HepG2 (cell line): ENCODE data around the gene AGAP1. TPM values are rescaled to one million over a fixed set of nuclear protein-coding genes. Genes with fewer than 3 reads are reported as not detected.

ENCODE experiments used
- ATAC-seq: fragments of 200-7000 bp; cut with Tn5 transposase; 3 replicates; pipeline ENCODE4 v1.9.1; 2020; ENCODE audit warnings: mild to moderate bottlenecking, moderate library complexity
- BruUV-seq: library from RNA; stranded (reverse); fragments of 400-500 nt; replicated peaks from 2 replicates; lab custom pipeline; 2021; lab: Mats Ljungman, UMichigan
- CTCF ChIA-PET: fragments of 300-600 bp; formaldehyde crosslinking; extraction: SDS; loops from one replicate; lab custom pipeline; 2021; ENCODE audit warnings: low total read pairs, inconsistent platforms, low intra/inter-chr PET ratio; lab: Yijun Ruan, JAX
- POLR2A ChIA-PET: fragments of 350-600 bp; sonication (Branson Sonifier 250); formaldehyde crosslinking; loops from one replicate; lab custom pipeline; 2020; ENCODE audit warnings: antibody characterized with exemption, inconsistent platforms; lab: Yijun Ruan, JAX
- DNase-seq: peaks from one replicate; pipeline ENCODE4 v3.0.0-alpha.2; 2015; ENCODE audit warnings: low spot score
- FAIRE-seq: peaks from 3 replicates; lab custom pipeline; 2011; peaks lifted over from hg19 to GRCh38; lab: Jason Lieb, UNC
- H2AFZ ChIP-seq: one replicate; pipeline ENCODE4 v1.6.1; 2011; ENCODE audit warnings: low read length, inconsistent platforms
- H3K27ac ChIP-seq: fragments of 300-600 bp; 3 replicates; pipeline ENCODE4 v1.8.0; 2011; ENCODE audit warnings: mixed run types, mild to moderate bottlenecking, mixed read lengths, low read length, inconsistent platforms; ENCODE audit not compliant: insufficient read depth; ENCODE audit errors: extremely low read length
- H3K27me3 ChIP-seq, 2 experiments: fragments of 200-600 bp in 1 of 2; 2 replicates in 1 of 2; 3 replicates in 1 of 2; pipeline versions ENCODE4 v1.6.0 to v1.8.0; 2011; ENCODE audit warnings: low read length in 2 of 2, mild to moderate bottlenecking in 2 of 2, moderate library complexity in 2 of 2, inconsistent platforms in 1 of 2; ENCODE audit not compliant: insufficient read depth in 2 of 2, control insufficient read depth in 1 of 2
- H3K36me3 ChIP-seq, 2 experiments: fragments of 200-600 bp in 1 of 2; replicated peaks in 1 of 2; 2 replicates in 1 of 2; 3 replicates in 1 of 2; pipeline versions ENCODE4 v1.5.1 to v1.8.0; 2011; ENCODE audit warnings: low read length in 2 of 2, inconsistent platforms in 1 of 2; ENCODE audit not compliant: insufficient read depth in 2 of 2, control insufficient read depth in 1 of 2
- H3K4me1 ChIP-seq: 2 replicates; pipeline ENCODE4 v1.5.1; 2012; ENCODE audit warnings: low read length, inconsistent platforms; ENCODE audit not compliant: insufficient read depth
- H3K4me2 ChIP-seq: 2 replicates; pipeline ENCODE4 v1.6.0; 2011; ENCODE audit warnings: low read depth, low read length, inconsistent platforms
- H3K4me3 ChIP-seq, 3 experiments: fragments of 200-600 bp in 1 of 3; sonication (generic), shearing (Covaris generic) in 1 of 3; replicated peaks in 1 of 3; 2 replicates each; pipeline ENCODE4 v1.5.1; 2011 to 2016; ENCODE audit warnings: low read length in 3 of 3, inconsistent platforms in 2 of 3, low read depth in 2 of 3, mild to moderate bottlenecking in 2 of 3, control low read depth in 1 of 3, mixed read lengths in 1 of 3; ENCODE audit not compliant: insufficient read depth in 1 of 3
- H3K79me2 ChIP-seq: one replicate; pipeline ENCODE4 v1.6.1; 2011; ENCODE audit warnings: low read length, inconsistent platforms; ENCODE audit not compliant: insufficient read depth
- H3K9ac ChIP-seq: 2 replicates; pipeline ENCODE4 v1.6.0; 2011; ENCODE audit warnings: mild to moderate bottlenecking, low read depth, low read length, inconsistent platforms; ENCODE audit not compliant: insufficient read depth
- H3K9me3 ChIP-seq: 2 replicates; pipeline ENCODE4 v1.5.1; 2012; ENCODE audit warnings: mild to moderate bottlenecking, low read length
- H4K20me1 ChIP-seq: 2 replicates; pipeline ENCODE4 v1.6.0; 2011; ENCODE audit warnings: inconsistent platforms, mild to moderate bottlenecking, low read length, moderate library complexity; ENCODE audit not compliant: insufficient read depth
- ATF7 ChIP-seq, 2 experiments: fragments of 450-650 bp in 1 of 2; sonication (generic) in 1 of 2; formaldehyde crosslinking in 1 of 2; IDR thresholded peaks; 2 replicates each; pipeline versions ENCODE4 v1.4.0 to v1.6.1; 2016 to 2020; ENCODE audit warnings: antibody characterized with exemption in 1 of 2, mild to moderate bottlenecking in 1 of 2, missing genetic modification reagents in 1 of 2
- ZBTB42 ChIP-seq: sonication (generic); formaldehyde crosslinking; IDR thresholded peaks from 2 replicates; pipeline ENCODE4 v1.5.0; 2020; ENCODE audit warnings: mild to moderate bottlenecking, missing genetic modification reagents
- ZKSCAN1 ChIP-seq: fragments of 150-350 bp; IDR thresholded peaks from 2 replicates; pipeline ENCODE4 v1.6.1; 2014; ENCODE audit warnings: low read length
- ZNF329 ChIP-seq: sonication (generic); formaldehyde crosslinking; IDR thresholded peaks from 2 replicates; pipeline ENCODE4 v1.9.0; 2021; ENCODE audit warnings: low read depth, mild to moderate bottlenecking, missing genetic modification reagents
- WGBS: methylation state at CpG from one replicate; pipeline ENCODE4 v1.1.6; 2017; ENCODE audit warnings: low lambda C conversion rate; 5-methylcytosine and 5-hydroxymethylcytosine counted together
- in situ Hi-C: cut with HindIII; loops from 2 replicates; pipeline ENCODE4 v1.10.0; 2017; ENCODE audit warnings: low pct_unique_long_range_greater_than_20kb; ENCODE audit not compliant: extremely low pct_ligation_motif_present
- intact Hi-C: fragments of 100-400 bp; cut with micrococcal nuclease; formaldehyde crosslinking; loops from one replicate; pipeline ENCODE4 v1.10.0; 2022; ENCODE audit not compliant: unreplicated experiment
- polyA plus RNA-seq, 8 experiments: library from polyadenylated mRNA; depleted of rRNA in 3 of 8; stranded (reverse) in 7 of 8; unstranded in 1 of 8; fragments of >200 nt; fragmentation: Illumina TruSeq in 4 of 8; extraction: Trizol in 4 of 8; gene quantifications; 2 replicates each; pipeline versions ENCODE4 v1.2.1 to v1.2.3, GENCODE V29; 2011 to 2016; ENCODE audit warnings: low read depth in 4 of 8, missing spikeins in 1 of 8, mixed read lengths in 1 of 8; ENCODE audit not compliant: insufficient read depth in 1 of 8
- total RNA-seq, 5 experiments: library from RNA; depleted of rRNA; stranded (reverse); fragments of >200 nt; fragmentation: Illumina TruSeq; extraction: Trizol; gene quantifications; 2 replicates each; pipeline ENCODE4 v1.2.3, GENCODE V29; 2016; ENCODE audit warnings: low read depth in 1 of 5
- TF ChIP-seq, protein P1 (sequence below): sonication (generic); formaldehyde crosslinking; conservative IDR thresholded peaks from 2 replicates; pipeline ENCODE4 v1.4.0; 2020; ENCODE audit warnings: missing genetic modification reagents
- TF ChIP-seq, protein P2 (sequence below): sonication (generic); formaldehyde crosslinking; IDR thresholded peaks from 2 replicates; pipeline ENCODE4 v1.4.0; 2020; ENCODE audit warnings: mild to moderate bottlenecking, missing genetic modification reagents

The AGAP1 gene
- total and polyA plus RNA-seq, 2 of the 13 experiments (the other 11 are each of a cell fraction or from before 2014, with no cell fraction given): 21.2 to 32.7 TPM

DNA sequence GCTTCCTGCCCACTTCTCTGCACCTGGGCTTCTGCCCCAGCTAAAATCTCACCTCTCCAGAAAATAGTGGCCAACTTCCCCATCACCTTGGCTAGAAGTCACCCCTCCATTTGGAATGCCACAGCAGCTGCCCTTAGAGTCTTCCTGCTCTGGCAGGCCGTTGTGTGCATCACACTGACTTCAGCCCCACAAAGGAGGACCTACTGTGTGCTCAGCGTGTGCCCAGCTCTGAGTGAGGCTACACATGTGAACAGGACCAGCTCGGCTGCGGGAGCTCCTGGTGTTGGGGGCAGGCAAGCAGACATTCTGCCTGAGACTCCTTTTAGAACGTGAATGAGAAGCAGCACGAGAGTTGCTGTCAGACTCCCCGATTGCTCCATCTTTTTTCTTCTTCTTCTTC, 78.7 kb downstream of the AGAP1 start:
- DNase-seq: no peak
- H3K27ac ChIP-seq: no peak overlapping the region
- H3K9me3 ChIP-seq: peaks cover 11% of the 10 kb centered on the region
- intact Hi-C loops: no loop called here
- H2AFZ ChIP-seq: no peak overlapping the region
- ChIA-PET POLR2A (no interaction called here), CTCF (no interaction called here)
- H3K79me2 ChIP-seq: peaks cover 60% of the 10 kb centered on the region
- peaks cover 14% of the 10 kb centered on the region for H4K20me1 ChIP-seq
- WGBS: 82% methylated on average over 7 of the region's 7 CpGs
- no peak for ATAC-seq
- FAIRE-seq: no peak
- H3K36me3 ChIP-seq: peaks cover 0 to 6% of the 10 kb centered on the region in 2 experiments; a peak in 1 of 5 replicates
- no peaks in the 10 kb centered on the region for H3K27me3 ChIP-seq
- H3K9ac ChIP-seq: no peak overlapping the region
- H3K4me1 ChIP-seq: peaks cover 36% of the 10 kb centered on the region
- H3K4me3 ChIP-seq: no peak overlapping the region
- TF ChIP-seq ZBTB42 (CRISPR knock-in tag) (no peak), ZKSCAN1 (peak; percentile 57; the same call in 1 of the 2 replicates)
- TF ChIP-seq, all 625 proteins: peak for 1
- BruUV-seq: no TSS peak
- no peak overlapping the region for H3K4me2 ChIP-seq
- in situ Hi-C loops: no loop called here

DNA sequence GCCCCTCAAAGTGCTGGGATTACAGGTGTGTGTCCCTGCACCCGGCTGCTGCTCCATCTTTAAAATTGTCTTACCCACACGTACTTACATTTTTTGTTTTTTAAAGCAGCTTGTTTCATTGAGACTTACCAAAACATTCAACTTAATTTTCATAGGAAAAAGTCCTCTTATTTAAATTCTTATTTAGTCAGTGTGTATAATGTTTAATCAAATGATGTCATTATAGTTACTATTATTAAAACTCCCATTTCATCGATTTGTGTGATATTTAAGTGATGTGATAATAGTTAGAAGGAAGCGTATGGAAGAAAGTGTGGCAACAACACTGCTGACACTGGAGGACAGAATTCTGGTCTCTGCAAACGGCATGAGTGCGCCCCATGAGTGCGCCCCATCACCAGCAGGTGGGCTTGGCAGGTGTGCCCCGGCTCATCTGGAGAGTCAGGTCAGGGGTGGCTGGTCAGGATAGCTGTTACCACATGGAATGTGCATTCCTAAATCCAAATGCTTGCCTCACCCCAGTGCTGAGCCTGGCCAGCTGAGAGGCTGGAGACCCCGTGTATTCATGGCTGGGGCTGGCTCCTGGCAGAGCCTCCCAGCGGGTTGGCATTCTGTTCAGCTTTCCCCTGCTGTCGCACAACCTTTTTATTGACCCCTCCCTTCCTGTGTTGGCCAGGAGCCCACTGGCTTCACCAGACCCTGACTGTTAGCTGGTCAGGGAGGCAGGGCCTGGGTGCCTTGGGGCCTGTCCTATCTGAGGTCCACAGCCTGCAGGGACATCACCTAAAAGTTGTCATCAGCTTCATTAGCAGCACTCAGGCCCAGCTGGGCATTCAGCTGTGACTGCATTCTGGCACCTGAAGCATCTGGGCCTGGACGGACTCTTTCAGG, 79.7 kb downstream of the AGAP1 start:
- in situ Hi-C loops (no loop called here), intact Hi-C loops (no loop called here)
- H3K27ac ChIP-seq: no peak overlapping the region
- no peak overlapping the region for H3K4me3 ChIP-seq
- H3K9me3 ChIP-seq: peaks cover 3% of the 10 kb centered on the region
- WGBS: 97% methylated on average over 12 of the region's 12 CpGs
- no peak for ATAC-seq
- no peaks in the 10 kb centered on the region for H3K27me3 ChIP-seq
- peaks cover 60% of the 10 kb centered on the region for H3K79me2 ChIP-seq
- ChIA-PET CTCF (no interaction called here), POLR2A (no interaction called here)
- no peak for DNase-seq
- peaks cover 19% of the 10 kb centered on the region for H4K20me1 ChIP-seq
- no peak for FAIRE-seq
- H2AFZ ChIP-seq: no peak overlapping the region
- no TSS peak for BruUV-seq
- H3K4me2 ChIP-seq: no peak overlapping the region
- H3K9ac ChIP-seq: no peak overlapping the region
- peaks cover 46% of the 10 kb centered on the region for H3K4me1 ChIP-seq
- peaks cover 0 to 2% of the 10 kb centered on the region in 2 experiments; a peak in 1 of 5 replicates for H3K36me3 ChIP-seq
- TF ChIP-seq, protein P1, sequence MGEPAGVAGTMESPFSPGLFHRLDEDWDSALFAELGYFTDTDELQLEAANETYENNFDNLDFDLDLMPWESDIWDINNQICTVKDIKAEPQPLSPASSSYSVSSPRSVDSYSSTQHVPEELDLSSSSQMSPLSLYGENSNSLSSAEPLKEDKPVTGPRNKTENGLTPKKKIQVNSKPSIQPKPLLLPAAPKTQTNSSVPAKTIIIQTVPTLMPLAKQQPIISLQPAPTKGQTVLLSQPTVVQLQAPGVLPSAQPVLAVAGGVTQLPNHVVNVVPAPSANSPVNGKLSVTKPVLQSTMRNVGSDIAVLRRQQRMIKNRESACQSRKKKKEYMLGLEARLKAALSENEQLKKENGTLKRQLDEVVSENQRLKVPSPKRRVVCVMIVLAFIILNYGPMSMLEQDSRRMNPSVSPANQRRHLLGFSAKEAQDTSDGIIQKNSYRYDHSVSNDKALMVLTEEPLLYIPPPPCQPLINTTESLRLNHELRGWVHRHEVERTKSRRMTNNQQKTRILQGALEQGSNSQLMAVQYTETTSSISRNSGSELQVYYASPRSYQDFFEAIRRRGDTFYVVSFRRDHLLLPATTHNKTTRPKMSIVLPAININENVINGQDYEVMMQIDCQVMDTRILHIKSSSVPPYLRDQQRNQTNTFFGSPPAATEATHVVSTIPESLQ (CRISPR knock-in tag): no peak
- TF ChIP-seq ZNF329 (no peak), ATF7 (IDR thresholded peaks at IDR 0.05) (peak; percentile 61; the same call in 1 of the 2 replicates), ATF7 (CRISPR knock-in tag; IDR thresholded peaks at IDR 0.05) (no peak)
- TF ChIP-seq, protein P2, sequence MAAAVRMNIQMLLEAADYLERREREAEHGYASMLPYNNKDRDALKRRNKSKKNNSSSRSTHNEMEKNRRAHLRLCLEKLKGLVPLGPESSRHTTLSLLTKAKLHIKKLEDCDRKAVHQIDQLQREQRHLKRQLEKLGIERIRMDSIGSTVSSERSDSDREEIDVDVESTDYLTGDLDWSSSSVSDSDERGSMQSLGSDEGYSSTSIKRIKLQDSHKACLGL (CRISPR knock-in tag): no peak
